Astrocyte of the cerebellum (primary cell): ENCODE measurements around the gene TFCP2L1.

ENCODE experiments used
- DNase-seq: peaks from one replicate; pipeline ENCODE4 v3.0.0-alpha.2; 2011; ENCODE audit warnings: low read depth
- H3K4me3 ChIP-seq: 2 replicates; pipeline ENCODE4 v1.5.1; 2011; ENCODE audit warnings: mild to moderate bottlenecking, low read depth, low read length, moderate library complexity
- in situ Hi-C: cut with HindIII; loops from 2 replicates; pipeline ENCODE4 v1.10.0; 2017; ENCODE audit warnings: low sequenced_read_pairs
- TF ChIP-seq, protein P1 (sequence below): IDR thresholded peaks from 2 replicates; pipeline ENCODE4 v1.5.1; 2012; ENCODE audit warnings: low read length, low read depth, moderate library complexity, mild to moderate bottlenecking; ENCODE audit errors: missing control alignments

The TFCP2L1 gene

DNA sequence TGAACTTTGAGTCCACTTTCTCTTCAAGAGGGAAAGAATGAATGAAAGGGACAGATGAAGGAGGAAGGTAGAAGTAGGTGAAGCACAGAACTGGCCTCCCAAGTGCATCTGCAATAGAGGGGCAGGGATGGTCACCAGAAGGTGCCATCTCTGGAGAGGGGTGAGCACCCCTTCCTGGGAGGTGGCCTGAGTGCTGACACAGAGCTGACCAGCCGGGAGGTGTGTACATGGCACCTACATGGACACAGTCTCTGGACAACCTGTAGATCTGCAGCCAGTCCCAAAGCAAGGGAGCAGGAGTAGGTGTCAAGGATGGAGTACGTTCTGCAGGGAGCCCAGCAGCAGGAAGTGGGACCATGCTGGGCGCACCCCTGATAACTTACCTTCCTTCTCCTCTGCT lies 83.2 kb downstream of the TFCP2L1 start:
- DNase-seq = no peak
- TF ChIP-seq, protein P1, sequence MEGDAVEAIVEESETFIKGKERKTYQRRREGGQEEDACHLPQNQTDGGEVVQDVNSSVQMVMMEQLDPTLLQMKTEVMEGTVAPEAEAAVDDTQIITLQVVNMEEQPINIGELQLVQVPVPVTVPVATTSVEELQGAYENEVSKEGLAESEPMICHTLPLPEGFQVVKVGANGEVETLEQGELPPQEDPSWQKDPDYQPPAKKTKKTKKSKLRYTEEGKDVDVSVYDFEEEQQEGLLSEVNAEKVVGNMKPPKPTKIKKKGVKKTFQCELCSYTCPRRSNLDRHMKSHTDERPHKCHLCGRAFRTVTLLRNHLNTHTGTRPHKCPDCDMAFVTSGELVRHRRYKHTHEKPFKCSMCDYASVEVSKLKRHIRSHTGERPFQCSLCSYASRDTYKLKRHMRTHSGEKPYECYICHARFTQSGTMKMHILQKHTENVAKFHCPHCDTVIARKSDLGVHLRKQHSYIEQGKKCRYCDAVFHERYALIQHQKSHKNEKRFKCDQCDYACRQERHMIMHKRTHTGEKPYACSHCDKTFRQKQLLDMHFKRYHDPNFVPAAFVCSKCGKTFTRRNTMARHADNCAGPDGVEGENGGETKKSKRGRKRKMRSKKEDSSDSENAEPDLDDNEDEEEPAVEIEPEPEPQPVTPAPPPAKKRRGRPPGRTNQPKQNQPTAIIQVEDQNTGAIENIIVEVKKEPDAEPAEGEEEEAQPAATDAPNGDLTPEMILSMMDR = no peak
- no peak overlapping the region for H3K4me3 ChIP-seq
- in situ Hi-C loops = no loop called here

DNA sequence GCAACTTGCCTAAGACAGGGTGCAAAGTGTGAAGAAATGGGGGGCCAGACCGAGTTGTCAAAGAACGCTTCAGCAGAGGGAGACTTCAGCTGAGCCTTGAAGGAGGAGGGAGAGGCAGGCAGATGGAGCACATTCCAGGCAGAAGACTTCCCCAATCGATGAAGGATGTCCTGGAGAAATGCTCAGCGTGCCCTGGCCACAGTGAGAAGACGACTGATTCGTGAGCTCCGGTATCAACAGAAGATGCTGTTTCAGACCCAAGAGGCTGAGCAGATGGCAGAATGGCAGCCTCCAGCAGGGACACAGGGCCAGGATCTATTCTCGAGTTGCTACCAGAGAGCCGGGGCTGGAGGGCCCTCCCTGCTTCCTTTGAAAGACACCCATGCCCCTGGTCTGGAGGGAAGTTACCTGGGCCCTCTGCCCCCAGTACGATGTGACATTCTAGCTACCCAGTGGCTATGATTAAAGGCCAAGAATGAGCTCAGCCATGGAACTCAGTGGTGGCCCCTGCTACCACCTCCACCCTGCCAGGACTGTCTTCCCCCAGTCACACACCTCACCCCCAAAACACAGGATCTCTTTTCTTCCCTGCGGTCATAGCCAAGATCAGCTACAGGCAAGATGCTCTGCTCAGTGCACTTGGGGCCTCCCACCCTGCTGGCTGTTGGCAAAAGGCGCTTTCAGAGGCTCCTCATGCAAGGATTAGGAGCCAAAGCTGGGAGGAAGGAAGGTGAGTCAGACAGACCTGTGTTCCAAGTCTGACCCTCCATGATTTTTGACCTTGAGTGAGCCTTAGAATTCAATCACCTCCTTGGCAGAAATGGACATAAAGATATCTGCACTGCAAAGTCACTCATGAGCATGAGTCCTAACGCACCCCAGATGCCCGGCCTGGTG lies 84.3 kb downstream of the TFCP2L1 start:
- in situ Hi-C loops = no loop called here
- TF ChIP-seq, protein P1 = no peak
- DNase-seq = no peak
- no peak overlapping the region for H3K4me3 ChIP-seq

DNA sequence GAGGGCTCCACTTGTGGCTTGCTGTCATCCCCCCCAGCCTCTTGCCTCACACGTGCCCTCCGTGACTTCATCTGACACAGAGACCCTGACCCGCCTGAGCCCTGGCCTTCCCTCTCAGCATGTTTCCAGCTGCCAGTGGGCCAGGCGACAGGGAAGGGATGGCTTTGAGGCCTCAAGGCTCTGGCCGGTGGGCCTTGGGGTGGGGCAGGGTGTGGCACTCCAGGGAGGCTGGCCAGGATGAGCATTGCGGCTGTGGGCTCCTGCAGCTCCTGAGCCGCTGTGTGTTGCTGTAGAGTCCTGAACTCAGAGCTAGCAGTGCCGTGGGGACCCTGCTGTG lies 85.0 kb downstream of the TFCP2L1 start:
- TF ChIP-seq, protein P1 = no peak
- in situ Hi-C loops = no loop called here
- no peak overlapping the region for H3K4me3 ChIP-seq
- no peak for DNase-seq

DNA sequence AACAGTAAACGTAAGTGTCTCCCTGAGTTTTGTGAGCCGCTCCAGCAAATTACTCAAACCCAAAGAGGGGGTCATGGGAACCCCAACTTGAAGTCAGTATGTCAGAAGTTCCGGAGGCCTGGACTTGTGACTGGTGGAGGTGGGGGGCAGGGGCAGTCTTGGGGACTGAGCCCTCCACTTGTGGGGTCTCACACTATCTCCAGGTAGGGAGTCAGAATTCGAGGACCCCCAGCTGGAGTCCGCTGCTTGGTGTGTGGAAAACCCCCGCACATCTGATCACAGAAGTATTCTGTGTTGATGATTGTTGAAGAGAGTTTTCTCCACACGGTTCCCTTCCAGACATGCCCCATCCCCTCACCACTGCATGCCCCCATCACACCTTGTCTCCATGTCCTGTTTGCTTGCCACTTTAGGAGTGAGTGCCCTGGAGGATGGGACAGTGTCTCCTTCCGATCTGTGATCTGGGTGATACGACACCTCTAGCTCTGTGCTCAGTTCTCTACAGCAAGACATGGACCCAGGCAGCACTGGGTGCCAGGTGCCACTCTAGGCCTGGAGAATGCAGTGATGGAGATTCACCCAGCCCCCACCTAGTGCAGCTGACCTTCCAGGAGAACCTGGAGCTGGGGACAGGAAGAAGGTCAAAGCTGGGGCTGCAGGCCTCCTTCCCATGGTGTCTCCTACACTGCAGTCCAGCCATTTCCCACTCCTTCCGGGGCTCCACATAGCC lies 85.6 kb downstream of the TFCP2L1 start:
- no peak overlapping the region for H3K4me3 ChIP-seq
- in situ Hi-C loops = no loop called here
- DNase-seq = no peak
- TF ChIP-seq, protein P1 = no peak

DNA sequence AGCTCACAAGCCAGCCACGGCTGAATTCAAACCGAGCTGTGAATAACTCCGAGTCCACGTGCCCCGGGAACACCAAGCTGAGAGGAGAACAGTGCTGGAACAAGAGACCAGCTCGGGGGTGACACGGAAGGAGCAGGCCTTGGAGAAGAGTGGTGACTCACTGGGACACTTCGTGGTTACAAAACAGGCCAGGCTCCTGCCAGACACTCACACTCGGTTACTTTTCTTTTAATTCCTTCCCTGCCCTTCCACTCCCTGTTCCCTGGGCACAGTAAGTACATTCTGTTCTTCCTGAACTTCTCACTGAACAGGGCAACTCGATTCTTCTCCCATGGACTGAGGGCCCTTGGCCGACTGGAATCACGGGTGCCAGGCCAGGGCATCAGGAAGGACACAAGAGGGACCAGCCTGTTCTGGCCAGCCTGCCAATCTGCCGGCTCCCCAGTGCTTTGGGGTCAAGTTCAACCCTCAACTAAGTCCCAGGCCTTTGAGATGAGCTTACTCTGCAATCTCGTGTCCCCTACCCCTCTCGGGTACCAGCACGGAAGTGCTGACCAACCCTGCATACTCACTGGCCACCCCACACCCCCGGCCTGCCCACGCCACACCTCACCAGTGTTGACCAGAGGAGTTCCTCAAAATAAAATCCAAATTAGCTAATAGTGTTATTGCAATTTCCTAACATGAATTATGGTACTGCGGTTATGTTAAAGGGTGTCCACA lies 87.5 kb downstream of the TFCP2L1 start:
- in situ Hi-C loops = no loop called here
- peak; percentile 15 for DNase-seq
- TF ChIP-seq, protein P1 = no peak
- no peak overlapping the region for H3K4me3 ChIP-seq

DNA sequence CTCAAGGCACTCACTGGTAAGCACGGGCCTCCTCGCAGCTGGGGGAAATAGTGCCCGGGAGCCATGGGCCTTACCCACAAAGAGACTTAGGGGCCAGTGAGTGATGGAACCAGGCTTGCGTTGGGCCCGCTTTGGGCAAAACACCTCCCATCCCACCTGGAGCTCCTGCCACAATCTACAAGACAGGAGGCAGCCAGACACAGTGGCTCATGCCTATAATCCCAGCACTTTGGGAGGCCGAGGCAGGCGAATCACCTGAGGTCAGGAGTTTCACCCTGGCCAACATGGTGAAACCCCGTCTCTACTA lies 88.2 kb downstream of the TFCP2L1 start:
- TF ChIP-seq, protein P1 = no peak
- no peak overlapping the region for H3K4me3 ChIP-seq
- DNase-seq = no peak
- in situ Hi-C loops = no loop called here
